ENCODE results near the gene DDX55. TPM values are rescaled to one million over a fixed set of nuclear protein-coding genes. Genes with fewer than 3 reads are reported as not detected.
A peak's percentile ranks its signal among the peaks of the same experiment; 100 is the strongest.

The DDX55 gene
- total and polyA plus RNA-seq, 2 donors (not counting 1 experiment from before 2014, with no cell fraction given): 11.2 to 14.9 TPM

- TF ChIP-seq CTCF (conservative IDR thresholded peaks at IDR 0.05 in 1 of 2, IDR thresholded peaks at IDR 0.05 in 1 of 2; ENCODE audit: low read depth in 1 of 2, low read length in 2 of 2) (no peak), EZH2 (IDR thresholded peaks at IDR 0.05; ENCODE audit: low read length, missing control alignments) (no peak)
- peak; percentile 20 to 35 for DNase-seq (ENCODE audit: low read depth in 2 of 2)
- peak overlapping the region; percentile 31 for H3K27ac ChIP-seq (ENCODE audit: insufficient read depth, low read length)
These were observed 12.6 kb downstream of the DDX55 start for GRCh38 chr12:123614531-123614930.

GRCh38 chr12:123617144-123617543 is 15.2 kb downstream of the DDX55 start:
- H3K27me3 ChIP-seq (ENCODE audit: control insufficient read depth, insufficient read depth, low read length): no peaks in the 10 kb centered on the region
- peaks cover 4% of the 10 kb centered on the region for H3K4me1 ChIP-seq (ENCODE audit: control insufficient read depth, extremely low read depth, insufficient read depth, low read length)
- H3K9ac ChIP-seq (ENCODE audit: insufficient read depth, low read length): no peak overlapping the region
- peaks cover 26% of the 10 kb centered on the region for H3K36me3 ChIP-seq (ENCODE audit: control insufficient read depth, insufficient read depth, low read length)
- H2AFZ ChIP-seq (ENCODE audit: low read length): no peak overlapping the region
- H4K20me1 ChIP-seq (ENCODE audit: control insufficient read depth, extremely low read depth, insufficient read depth, low read length): no peaks in the 10 kb centered on the region
- TF ChIP-seq EZH2 (IDR thresholded peaks at IDR 0.05; ENCODE audit: low read length, missing control alignments) (no peak), CTCF (conservative IDR thresholded peaks at IDR 0.05 in 1 of 2, IDR thresholded peaks at IDR 0.05 in 1 of 2; ENCODE audit: low read depth in 1 of 2, low read length in 2 of 2) (no peak)
- no peak for DNase-seq (ENCODE audit: low read depth in 2 of 2)
- H3K4me3 ChIP-seq (replicated peaks in 1 of 4; ENCODE audit: control extremely low read depth in 1 of 4, insufficient read depth in 1 of 4, low read depth in 3 of 4, low read length in 4 of 4): no peak overlapping the region
- no peak overlapping the region for H3K4me2 ChIP-seq (ENCODE audit: extremely low read depth, insufficient read depth, low read length)
- no peaks in the 10 kb centered on the region for H3K9me3 ChIP-seq (ENCODE audit: control insufficient read depth, insufficient read depth, low read depth, low read length)
- no peak overlapping the region for H3K27ac ChIP-seq (ENCODE audit: insufficient read depth, low read length)
- H3K79me2 ChIP-seq (ENCODE audit: control insufficient read depth, insufficient read depth, low read length): peaks cover 1% of the 10 kb centered on the region

More at GRCh38 chr12:123614531-123614930, 12.6 kb downstream of the DDX55 start:
- no peaks in the 10 kb centered on the region for H4K20me1 ChIP-seq (ENCODE audit: control insufficient read depth, extremely low read depth, insufficient read depth, low read length)
- H3K27me3 ChIP-seq (ENCODE audit: control insufficient read depth, insufficient read depth, low read length): no peaks in the 10 kb centered on the region
- H3K9me3 ChIP-seq (ENCODE audit: control insufficient read depth, insufficient read depth, low read depth, low read length): no peaks in the 10 kb centered on the region
- no peak overlapping the region for H3K4me3 ChIP-seq (replicated peaks in 1 of 4; ENCODE audit: control extremely low read depth in 1 of 4, insufficient read depth in 1 of 4, low read depth in 3 of 4, low read length in 4 of 4)
- H3K9ac ChIP-seq (ENCODE audit: insufficient read depth, low read length): no peak overlapping the region
- no peak overlapping the region for H3K4me2 ChIP-seq (ENCODE audit: extremely low read depth, insufficient read depth, low read length)
- peaks cover 1% of the 10 kb centered on the region for H3K79me2 ChIP-seq (ENCODE audit: control insufficient read depth, insufficient read depth, low read length)
- H2AFZ ChIP-seq (ENCODE audit: low read length): no peak overlapping the region
- H3K36me3 ChIP-seq (ENCODE audit: control insufficient read depth, insufficient read depth, low read length): peaks cover 17% of the 10 kb centered on the region
- H3K4me1 ChIP-seq (ENCODE audit: control insufficient read depth, extremely low read depth, insufficient read depth, low read length): peaks cover 4% of the 10 kb centered on the region

GRCh38 chr12:123617580-123617979 is 15.7 kb downstream of the DDX55 start:
- Histone ChIP-seq H3K79me2 (ENCODE audit: control insufficient read depth, insufficient read depth, low read length) (peaks cover 1% of the 10 kb centered on the region), H4K20me1 (ENCODE audit: control insufficient read depth, extremely low read depth, insufficient read depth, low read length) (no peaks in the 10 kb centered on the region), H3K27ac (ENCODE audit: insufficient read depth, low read length) (no peak overlapping the region), H3K4me2 (ENCODE audit: extremely low read depth, insufficient read depth, low read length) (no peak overlapping the region), H3K27me3 (ENCODE audit: control insufficient read depth, insufficient read depth, low read length) (no peaks in the 10 kb centered on the region), H3K4me1 (ENCODE audit: control insufficient read depth, extremely low read depth, insufficient read depth, low read length) (peaks cover 4% of the 10 kb centered on the region), H3K9me3 (ENCODE audit: control insufficient read depth, insufficient read depth, low read depth, low read length) (no peaks in the 10 kb centered on the region), H2AFZ (ENCODE audit: low read length) (no peak overlapping the region), H3K36me3 (ENCODE audit: control insufficient read depth, insufficient read depth, low read length) (peaks cover 28% of the 10 kb centered on the region), H3K9ac (ENCODE audit: insufficient read depth, low read length) (no peak overlapping the region), H3K4me3 (replicated peaks in 1 of 4; ENCODE audit: control extremely low read depth in 1 of 4, insufficient read depth in 1 of 4, low read depth in 3 of 4, low read length in 4 of 4) (no peak overlapping the region)
- DNase-seq (ENCODE audit: low read depth in 2 of 2): no peak
- TF ChIP-seq CTCF (conservative IDR thresholded peaks at IDR 0.05 in 1 of 2, IDR thresholded peaks at IDR 0.05 in 1 of 2; ENCODE audit: low read depth in 1 of 2, low read length in 2 of 2) (no peak), EZH2 (IDR thresholded peaks at IDR 0.05; ENCODE audit: low read length, missing control alignments) (no peak)

All from fibroblast of lung (primary cell).